Nephron (organoid): ENCODE measurements around the gene GIT2.
A peak's percentile ranks its signal among the peaks of the same experiment; 100 is the strongest.

ENCODE experiments used
- H3K27ac Mint-ChIP-seq, 3 experiments: 2 replicates each; pipeline ENCODE4 v1.8.0; 2020; ENCODE audit warnings: mixed read lengths in 3 of 3, mild to moderate bottlenecking in 2 of 3, moderate library complexity in 1 of 3
- H3K27me3 Mint-ChIP-seq: 2 replicates; pipeline ENCODE4 v1.8.0; 2021; ENCODE audit warnings: low read depth, mild to moderate bottlenecking, moderate library complexity, mixed read lengths
- H3K36me3 Mint-ChIP-seq: 2 replicates; pipeline ENCODE4 v1.8.0; 2020; ENCODE audit warnings: low read depth, mixed read lengths
- H3K4me1 Mint-ChIP-seq: 2 replicates; pipeline ENCODE4 v1.8.0; 2020; ENCODE audit warnings: mixed read lengths
- H3K4me3 Mint-ChIP-seq, 3 experiments: 2 replicates each; pipeline ENCODE4 v1.8.0; 2020; ENCODE audit warnings: mild to moderate bottlenecking in 3 of 3, mixed read lengths in 3 of 3, moderate library complexity in 2 of 3
- H3K9me3 Mint-ChIP-seq: 2 replicates; pipeline ENCODE4 v1.8.0; 2020; ENCODE audit warnings: mixed read lengths
- CTCF ChIP-seq, 3 experiments: fragments of 200-600 bp; sonication (generic); IDR thresholded peaks; one replicate each; pipeline ENCODE4 v1.5.0; 2021; ENCODE audit warnings: antibody characterized with exemption in 3 of 3; ENCODE audit not compliant: unreplicated experiment in 3 of 3

The GIT2 gene

GRCh38 chr12:109995686-109996482, at the start of gene GIT2:
TSS of gene GIT2 (minus strand) at chr12:109996368. CDS start at chr12:109996224, 144 bp downstream.
- Mint-ChIP-seq H3K4me3 (peak within 1 kb of the TSS; percentile 87 to 99 (median 95)), H3K36me3 (peaks cover 7% of the 10 kb centered on the region), H3K9me3 (no peaks in the 10 kb centered on the region), H3K4me1 (peaks cover 62% of the 10 kb centered on the region), H3K27ac (peak within 1 kb of the TSS; percentile 98 to 100 (median 99)), H3K27me3 (no peaks in the 10 kb centered on the region)
- TF ChIP-seq CTCF (IDR thresholded peaks at IDR 0.05; ENCODE audit: unreplicated experiment in 3 of 3), result peak in 1 of 3 experiments; percentile 7

- Mint-ChIP-seq H3K4me3 (peak overlapping the region in 1 of 3 experiments; percentile 22), H3K36me3 (peaks cover 22% of the 10 kb centered on the region), H3K9me3 (no peaks in the 10 kb centered on the region), H3K4me1 (peaks cover 29% of the 10 kb centered on the region), H3K27me3 (no peaks in the 10 kb centered on the region), H3K27ac (peak overlapping the region; percentile 46 to 89 (median 47))
- no peak for TF ChIP-seq CTCF (IDR thresholded peaks at IDR 0.05; ENCODE audit: unreplicated experiment in 3 of 3)
Measured at GRCh38 chr12:110042264-110042663, 46.1 kb upstream of the GIT2 start.

- no peak for TF ChIP-seq CTCF (IDR thresholded peaks at IDR 0.05; ENCODE audit: unreplicated experiment in 3 of 3)
- no peak overlapping the region for H3K4me3 Mint-ChIP-seq
- no peaks in the 10 kb centered on the region for H3K27me3 Mint-ChIP-seq
- H3K27ac Mint-ChIP-seq, result peak overlapping the region in 2 of 3 experiments; percentile 9 to 61
- H3K36me3 Mint-ChIP-seq, result peaks cover 43% of the 10 kb centered on the region
- no peaks in the 10 kb centered on the region for H3K9me3 Mint-ChIP-seq
- peaks cover 23% of the 10 kb centered on the region for H3K4me1 Mint-ChIP-seq
Measured at GRCh38 chr12:110039085-110039807, 43.1 kb upstream of the GIT2 start.

GRCh38 chr12:110038741-110039084, 42.5 kb upstream of the GIT2 start:
- Mint-ChIP-seq H3K36me3 (peaks cover 47% of the 10 kb centered on the region), H3K27ac (peak overlapping the region in 2 of 3 experiments; percentile 9 to 61), H3K4me3 (no peak overlapping the region), H3K27me3 (no peaks in the 10 kb centered on the region), H3K9me3 (no peaks in the 10 kb centered on the region), H3K4me1 (peaks cover 23% of the 10 kb centered on the region)
- TF ChIP-seq CTCF (IDR thresholded peaks at IDR 0.05; ENCODE audit: unreplicated experiment in 3 of 3), result no peak

GRCh38 chr12:110037315-110037714, 41.1 kb upstream of the GIT2 start:
- Mint-ChIP-seq H3K4me3 (no peak overlapping the region), H3K27ac (no peak overlapping the region), H3K9me3 (no peaks in the 10 kb centered on the region), H3K36me3 (peaks cover 51% of the 10 kb centered on the region), H3K27me3 (no peaks in the 10 kb centered on the region), H3K4me1 (peaks cover 12% of the 10 kb centered on the region)
- TF ChIP-seq CTCF (IDR thresholded peaks at IDR 0.05; ENCODE audit: unreplicated experiment in 3 of 3), result no peak
